Stomach (tissue), 4 donors: ENCODE measurements around the gene MYO18A.

Experiments used
- EP300 ChIP-seq: sonication (generic); formaldehyde crosslinking; IDR thresholded peaks from one replicate; pipeline ENCODE4 v1.6.1; 2017; ENCODE audit warnings: antibody characterized with exemption
- POLR2A ChIP-seq, 4 donors: fragments of 450-650 bp; IDR thresholded peaks; one replicate each; pipeline ENCODE4 v1.6.1; 2016; ENCODE audit warnings: antibody characterized with exemption in 4 of 4, control low read depth in 2 of 4, mild to moderate bottlenecking in 1 of 4, moderate library complexity in 1 of 4
- POLR2AphosphoS5 ChIP-seq, 3 donors: sonication (generic); formaldehyde crosslinking; IDR thresholded peaks; one replicate each; pipeline ENCODE4 v1.6.1; 2016; ENCODE audit warnings: antibody characterized with exemption in 3 of 3
- TF ChIP-seq, protein P1 (sequence below), 7 experiments: fragments of 450-650 bp in 4 of 7; fragments of 200-600 bp in 3 of 7; sonication (generic) in 3 of 7; IDR thresholded peaks; one replicate each; pipeline ENCODE4 v1.5.1; 2016 to 2019; ENCODE audit warnings: antibody characterized with exemption in 7 of 7, control low read depth in 2 of 7, mild to moderate bottlenecking in 1 of 7

DNA sequence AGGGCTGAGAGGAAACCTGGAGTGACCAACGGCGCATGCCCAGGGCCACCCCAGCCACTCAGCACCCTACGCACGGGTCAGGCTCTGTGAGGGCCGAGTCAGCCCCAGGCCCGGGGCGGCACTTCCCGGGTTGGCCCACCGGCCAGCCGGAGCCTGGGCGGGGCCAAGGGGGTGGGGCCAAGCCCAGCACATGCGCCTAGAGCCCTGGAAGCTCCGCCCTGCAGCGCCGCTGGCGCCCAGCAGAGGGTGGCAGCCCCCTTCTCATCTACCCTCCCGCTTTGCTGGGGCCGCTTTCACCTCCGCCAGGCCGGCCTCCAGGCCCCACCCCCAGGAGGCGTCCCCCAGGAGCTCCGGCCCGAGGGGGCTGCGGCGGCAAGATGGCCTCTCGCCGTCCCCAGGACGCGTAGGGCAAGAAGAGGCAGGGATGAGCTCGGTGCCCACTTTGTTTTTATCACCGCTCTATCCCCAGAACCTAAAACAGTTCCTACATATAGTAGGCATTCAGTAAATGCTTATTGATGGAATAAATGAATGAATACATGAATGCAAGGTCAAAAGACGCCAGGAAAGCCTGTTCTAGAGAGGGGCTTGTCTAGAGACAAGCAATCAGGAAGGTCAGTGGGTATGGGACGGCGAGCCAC lies 31.3 kb downstream of the MYO18A start:
- TF ChIP-seq, protein P1, sequence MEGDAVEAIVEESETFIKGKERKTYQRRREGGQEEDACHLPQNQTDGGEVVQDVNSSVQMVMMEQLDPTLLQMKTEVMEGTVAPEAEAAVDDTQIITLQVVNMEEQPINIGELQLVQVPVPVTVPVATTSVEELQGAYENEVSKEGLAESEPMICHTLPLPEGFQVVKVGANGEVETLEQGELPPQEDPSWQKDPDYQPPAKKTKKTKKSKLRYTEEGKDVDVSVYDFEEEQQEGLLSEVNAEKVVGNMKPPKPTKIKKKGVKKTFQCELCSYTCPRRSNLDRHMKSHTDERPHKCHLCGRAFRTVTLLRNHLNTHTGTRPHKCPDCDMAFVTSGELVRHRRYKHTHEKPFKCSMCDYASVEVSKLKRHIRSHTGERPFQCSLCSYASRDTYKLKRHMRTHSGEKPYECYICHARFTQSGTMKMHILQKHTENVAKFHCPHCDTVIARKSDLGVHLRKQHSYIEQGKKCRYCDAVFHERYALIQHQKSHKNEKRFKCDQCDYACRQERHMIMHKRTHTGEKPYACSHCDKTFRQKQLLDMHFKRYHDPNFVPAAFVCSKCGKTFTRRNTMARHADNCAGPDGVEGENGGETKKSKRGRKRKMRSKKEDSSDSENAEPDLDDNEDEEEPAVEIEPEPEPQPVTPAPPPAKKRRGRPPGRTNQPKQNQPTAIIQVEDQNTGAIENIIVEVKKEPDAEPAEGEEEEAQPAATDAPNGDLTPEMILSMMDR (IDR thresholded peaks at IDR 0.05): peak in 6 of 7 experiments; percentile 37 to 98 (median 96)
- TF ChIP-seq EP300: no peak
- no peak for TF ChIP-seq POLR2A (IDR thresholded peaks at IDR 0.05)
- peak; percentile 14 to 84 (median 42) for TF ChIP-seq POLR2AphosphoS5 (IDR thresholded peaks at IDR 0.05)
